ENCODE results near the gene DLG2.
"Not testable (repeated sequence)": the region's sequence is repeated elsewhere in the genome, so short reads cannot be mapped to it uniquely, and the experiment has no call there.

The DLG2 gene

GRCh38 chr11:84819128-84819527 lies 808.0 kb downstream of the DLG2 start:
- DNase-seq: no peak

GRCh38 chr11:84817998-84818397 lies 809.1 kb downstream of the DLG2 start:
- DNase-seq: no peak

GRCh38 chr11:84812471-84812969 lies 814.6 kb downstream of the DLG2 start:
- no peak for DNase-seq

GRCh38 chr11:84806354-84806753 lies 820.8 kb downstream of the DLG2 start:
- no peak for DNase-seq

- DNase-seq: no peak
Measured at GRCh38 chr11:84804041-84804440, 823.1 kb downstream of the DLG2 start.

GRCh38 chr11:84800755-84801346 lies 826.3 kb downstream of the DLG2 start:
- DNase-seq: no peak

GRCh38 chr11:84799112-84799511 lies 828.0 kb downstream of the DLG2 start:
- no peak for DNase-seq

- no peak for DNase-seq
Measured at GRCh38 chr11:84795698-84796097, 831.4 kb downstream of the DLG2 start.

GRCh38 chr11:84794663-84795443 lies 832.3 kb downstream of the DLG2 start:
- DNase-seq: no peak

GRCh38 chr11:84793318-84793717 lies 833.8 kb downstream of the DLG2 start:
- DNase-seq: no peak

- no peak for DNase-seq
Measured at GRCh38 chr11:84790849-84791427, 836.2 kb downstream of the DLG2 start.

- DNase-seq: no peak
Measured at GRCh38 chr11:84788220-84788619, 838.9 kb downstream of the DLG2 start.

- not testable (repeated sequence) for DNase-seq
Measured at GRCh38 chr11:84784158-84784557, 843.0 kb downstream of the DLG2 start.

- DNase-seq: peak; percentile 25
Measured at GRCh38 chr11:84780689-84781293, 846.4 kb downstream of the DLG2 start.

GRCh38 chr11:84775503-84775902 lies 851.6 kb downstream of the DLG2 start:
- DNase-seq: no peak

GRCh38 chr11:84763931-84764330 lies 863.2 kb downstream of the DLG2 start:
- no peak for DNase-seq

GRCh38 chr11:84757711-84758110 lies 869.4 kb downstream of the DLG2 start:
- DNase-seq: no peak

GRCh38 chr11:84751371-84751770 lies 875.8 kb downstream of the DLG2 start:
- no peak for DNase-seq

GRCh38 chr11:84747871-84748270 lies 879.3 kb downstream of the DLG2 start:
- DNase-seq: peak; percentile 19

- no peak for DNase-seq
Measured at GRCh38 chr11:84740050-84740449, 887.1 kb downstream of the DLG2 start.

- DNase-seq: no peak
Measured at GRCh38 chr11:84724256-84724655, 902.9 kb downstream of the DLG2 start.

GRCh38 chr11:84722583-84723108 lies 904.5 kb downstream of the DLG2 start:
- DNase-seq: peak; percentile 2

GRCh38 chr11:84721561-84721961 lies 905.6 kb downstream of the DLG2 start:
- DNase-seq: no peak

Measured in hematopoietic multipotent progenitor cell treated with erythropoietin and hydrocortisone succinate and interleukin-3 and kit ligand, for 6 days (in vitro differentiated cells).